Tibial nerve (tissue), 4 donors: ENCODE measurements around the gene ANKRD6. TPM values are rescaled to one million over a fixed set of nuclear protein-coding genes. Genes with fewer than 3 reads are reported as not detected.

Experiments used
- DNase-seq, 2 donors: peaks; one replicate each; pipeline ENCODE4 v3.0.0-alpha.2; 2019; ENCODE audit warnings: low spot score in 2 of 2
- H3K27ac ChIP-seq, 4 donors: fragments of 200-600 bp; sonication (generic) in 3 of 4; one replicate each; pipeline ENCODE4 v1.5.1; 2017 to 2019; ENCODE audit warnings: mild to moderate bottlenecking in 1 of 4
- H3K27me3 ChIP-seq, 2 donors: fragments of 200-600 bp; sonication (generic) in 1 of 2; one replicate each; pipeline versions ENCODE4 v1.5.1 to v1.6.0; 2017 to 2019
- H3K36me3 ChIP-seq, 3 donors: fragments of 200-600 bp; sonication (generic); one replicate each; pipeline ENCODE4 v1.5.1; 2018 to 2019
- H3K4me1 ChIP-seq, 4 donors: fragments of 200-600 bp; sonication (generic) in 3 of 4; one replicate each; pipeline ENCODE4 v1.5.1; 2017 to 2019
- H3K4me3 ChIP-seq, 4 donors: fragments of 200-600 bp; sonication (generic) in 3 of 4; one replicate each; pipeline ENCODE4 v1.5.1; 2017 to 2019; ENCODE audit warnings: mild to moderate bottlenecking in 1 of 4, moderate library complexity in 1 of 4
- H3K9me3 ChIP-seq, 4 donors: fragments of 200-600 bp; sonication (generic) in 3 of 4; one replicate each; pipeline ENCODE4 v1.5.1; 2017 to 2019
- EP300 ChIP-seq, 2 donors: sonication (generic); formaldehyde crosslinking; IDR thresholded peaks; one replicate each; pipeline ENCODE4 v1.6.1; 2017; ENCODE audit warnings: antibody characterized with exemption in 2 of 2, mild to moderate bottlenecking in 1 of 2
- POLR2A ChIP-seq, 2 donors: fragments of 450-650 bp; IDR thresholded peaks; one replicate each; pipeline ENCODE4 v1.6.1; 2017; ENCODE audit warnings: antibody characterized with exemption in 2 of 2, mild to moderate bottlenecking in 2 of 2, moderate library complexity in 2 of 2
- WGBS, 2 donors: methylation state at CpG; one replicate each; pipeline ENCODE4 v1.1.5; 2018; 5-methylcytosine and 5-hydroxymethylcytosine counted together
- total RNA-seq, 4 donors: library from RNA; depleted of rRNA; stranded (reverse); fragments of >200 nt; gene quantifications; one replicate each; pipeline ENCODE4 v1.1.0, GENCODE V29; 2016
- TF ChIP-seq, protein P1 (sequence below), 5 experiments: fragments of 200-600 bp in 3 of 5; fragments of 450-650 bp in 2 of 5; sonication (generic) in 3 of 5; IDR thresholded peaks; one replicate each; pipeline ENCODE4 v1.5.1; 2016 to 2019; ENCODE audit warnings: antibody characterized with exemption in 5 of 5, mild to moderate bottlenecking in 3 of 5, moderate library complexity in 2 of 5

The ANKRD6 gene
- total RNA-seq, 4 donors from 2014 or later, result 10.1 to 22.8 (median 13.0) TPM

DNA sequence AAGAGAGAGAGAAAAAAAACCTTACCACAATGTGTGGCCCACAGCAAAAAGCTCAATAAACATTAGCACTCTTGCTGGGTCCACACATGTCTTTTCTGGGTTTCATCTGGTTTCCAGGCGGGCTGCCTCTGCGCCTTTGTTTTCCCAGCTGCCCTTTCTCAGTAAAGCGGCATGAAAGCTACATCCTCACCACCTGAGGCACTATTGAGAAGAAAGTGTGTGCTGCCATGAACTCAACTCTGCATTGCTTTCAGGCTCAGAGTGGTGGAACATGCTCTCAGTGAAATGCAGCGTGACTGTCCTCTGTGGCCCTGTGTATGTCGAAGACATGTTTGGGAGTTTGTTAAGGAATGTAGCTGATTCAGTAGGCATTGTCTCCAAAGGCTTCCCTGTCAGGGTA, 103.3 kb downstream of the ANKRD6 start:
- TF ChIP-seq POLR2A (IDR thresholded peaks at IDR 0.05), result no peak
- TF ChIP-seq, protein P1, sequence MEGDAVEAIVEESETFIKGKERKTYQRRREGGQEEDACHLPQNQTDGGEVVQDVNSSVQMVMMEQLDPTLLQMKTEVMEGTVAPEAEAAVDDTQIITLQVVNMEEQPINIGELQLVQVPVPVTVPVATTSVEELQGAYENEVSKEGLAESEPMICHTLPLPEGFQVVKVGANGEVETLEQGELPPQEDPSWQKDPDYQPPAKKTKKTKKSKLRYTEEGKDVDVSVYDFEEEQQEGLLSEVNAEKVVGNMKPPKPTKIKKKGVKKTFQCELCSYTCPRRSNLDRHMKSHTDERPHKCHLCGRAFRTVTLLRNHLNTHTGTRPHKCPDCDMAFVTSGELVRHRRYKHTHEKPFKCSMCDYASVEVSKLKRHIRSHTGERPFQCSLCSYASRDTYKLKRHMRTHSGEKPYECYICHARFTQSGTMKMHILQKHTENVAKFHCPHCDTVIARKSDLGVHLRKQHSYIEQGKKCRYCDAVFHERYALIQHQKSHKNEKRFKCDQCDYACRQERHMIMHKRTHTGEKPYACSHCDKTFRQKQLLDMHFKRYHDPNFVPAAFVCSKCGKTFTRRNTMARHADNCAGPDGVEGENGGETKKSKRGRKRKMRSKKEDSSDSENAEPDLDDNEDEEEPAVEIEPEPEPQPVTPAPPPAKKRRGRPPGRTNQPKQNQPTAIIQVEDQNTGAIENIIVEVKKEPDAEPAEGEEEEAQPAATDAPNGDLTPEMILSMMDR (IDR thresholded peaks at IDR 0.05), result no peak
- no peak for TF ChIP-seq EP300 (IDR thresholded peaks at IDR 0.05)
- H3K27ac ChIP-seq, result no peak overlapping the region

DNA sequence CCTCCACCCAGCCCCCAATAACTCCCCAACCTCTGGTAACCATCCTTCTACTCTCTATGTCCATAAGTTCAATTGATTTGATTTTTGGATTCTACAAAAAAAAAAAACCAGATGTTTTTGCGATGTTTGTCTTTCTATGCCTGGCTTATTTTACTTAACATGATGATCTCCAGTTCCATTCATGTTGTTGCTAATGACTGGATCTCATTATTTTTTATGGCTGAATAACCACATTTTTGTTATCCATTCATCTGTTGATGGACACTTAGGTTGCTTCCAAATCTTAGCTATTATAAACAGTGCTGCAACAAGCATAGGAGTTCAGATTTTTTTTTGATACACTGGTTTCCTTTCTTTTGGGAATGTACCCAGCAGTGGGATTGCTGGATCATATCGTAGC, 106.8 kb downstream of the ANKRD6 start:
- no peaks in the 10 kb centered on the region for H3K4me1 ChIP-seq
- DNase-seq, result no peak
- no peak overlapping the region for H3K27ac ChIP-seq
- no peak overlapping the region for H3K4me3 ChIP-seq
- H3K36me3 ChIP-seq, result no peaks in the 10 kb centered on the region
- TF ChIP-seq, protein P1 (IDR thresholded peaks at IDR 0.05), result no peak
- no peak for TF ChIP-seq EP300 (IDR thresholded peaks at IDR 0.05)
- no peak for TF ChIP-seq POLR2A (IDR thresholded peaks at IDR 0.05)
- 74 to 84% methylated on average over 2 of the region's 2 CpGs for WGBS, 2 donors
- H3K9me3 ChIP-seq, result no peaks in the 10 kb centered on the region
- H3K27me3 ChIP-seq, result no peaks in the 10 kb centered on the region

More for the DNA sequence above, 103.3 kb downstream of the ANKRD6 start:
- peak in 1 of 2 donors; percentile 5 for DNase-seq
- Histone ChIP-seq H3K36me3 (no peaks in the 10 kb centered on the region), H3K9me3 (no peaks in the 10 kb centered on the region), H3K27me3 (no peaks in the 10 kb centered on the region), H3K4me3 (no peak overlapping the region), H3K4me1 (no peaks in the 10 kb centered on the region)
- 58 to 77% methylated on average over 5 of the region's 5 CpGs for WGBS, 2 donors

DNA sequence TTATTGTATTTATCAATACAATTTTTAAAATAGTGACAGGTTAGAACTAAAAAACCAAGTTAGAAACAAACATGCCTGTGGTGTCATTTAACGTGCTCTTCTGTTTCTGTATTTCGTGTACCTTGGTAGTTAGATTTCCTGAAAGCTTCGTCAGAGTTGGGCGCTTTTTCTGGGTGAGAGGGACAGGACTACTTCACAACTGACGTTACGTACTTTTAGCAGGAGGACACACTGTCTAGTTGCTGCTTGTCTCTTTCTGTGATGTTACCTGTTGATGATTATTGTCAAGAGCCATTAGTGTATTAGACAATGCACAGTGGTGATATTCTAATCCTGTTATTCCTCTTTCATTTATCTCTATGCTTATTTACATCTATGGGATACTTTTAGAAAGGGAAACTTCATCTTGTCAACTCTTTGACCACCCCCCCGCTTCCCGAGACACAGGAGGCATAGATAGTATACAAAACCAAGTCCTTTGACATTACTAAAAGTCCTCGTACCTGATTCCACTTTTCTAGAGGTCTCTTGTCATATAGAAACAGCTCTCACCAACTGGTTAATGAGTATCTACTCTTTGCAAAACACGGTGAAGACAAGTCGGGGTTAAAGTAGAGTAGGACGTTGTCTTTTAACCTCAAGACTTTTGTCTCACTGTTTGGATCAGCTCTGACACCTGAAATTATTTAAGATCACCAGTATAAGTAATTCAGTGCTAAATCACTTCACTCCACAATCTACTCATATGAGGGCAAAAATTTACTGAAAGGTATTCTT, 109.3 kb downstream of the ANKRD6 start:
- H3K4me1 ChIP-seq, result no peaks in the 10 kb centered on the region
- no peaks in the 10 kb centered on the region for H3K36me3 ChIP-seq
- H3K27ac ChIP-seq, result no peak overlapping the region
- no peak overlapping the region for H3K4me3 ChIP-seq
- TF ChIP-seq POLR2A (IDR thresholded peaks at IDR 0.05) (no peak), EP300 (IDR thresholded peaks at IDR 0.05) (no peak)
- TF ChIP-seq, protein P1 (IDR thresholded peaks at IDR 0.05), result no peak
- no peaks in the 10 kb centered on the region for H3K27me3 ChIP-seq
- no peaks in the 10 kb centered on the region for H3K9me3 ChIP-seq
- WGBS, 2 donors, result 90 to 92% methylated on average over 12 of the region's 12 CpGs
- DNase-seq, result no peak

DNA sequence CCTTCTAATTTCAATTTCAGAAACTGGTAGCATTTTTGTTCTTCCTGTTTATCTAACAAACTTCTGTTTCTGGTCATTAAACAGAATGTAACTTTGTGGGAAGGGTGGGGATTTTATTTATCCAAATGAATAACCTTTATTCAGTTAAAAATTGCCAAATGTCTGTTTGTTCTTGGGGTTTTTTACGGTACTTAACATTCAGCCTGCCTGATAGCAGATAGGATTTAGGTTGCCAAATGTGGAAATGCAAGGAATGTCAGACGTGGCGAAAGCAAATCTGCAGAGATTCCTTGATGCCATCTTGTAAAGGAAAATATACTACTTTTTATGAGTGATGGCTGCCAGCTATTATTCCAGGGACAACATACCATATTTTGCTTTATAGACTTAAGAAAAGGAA, 109.9 kb downstream of the ANKRD6 start:
- 67 to 83% methylated on average over 3 of the region's 3 CpGs for WGBS, 2 donors
- TF ChIP-seq EP300 (IDR thresholded peaks at IDR 0.05), result no peak
- no peak for TF ChIP-seq POLR2A (IDR thresholded peaks at IDR 0.05)
- TF ChIP-seq, protein P1 (IDR thresholded peaks at IDR 0.05), result no peak
- Histone ChIP-seq H3K4me3 (no peak overlapping the region), H3K4me1 (no peaks in the 10 kb centered on the region), H3K27ac (no peak overlapping the region), H3K36me3 (no peaks in the 10 kb centered on the region), H3K9me3 (no peaks in the 10 kb centered on the region), H3K27me3 (no peaks in the 10 kb centered on the region)
- no peak for DNase-seq

DNA sequence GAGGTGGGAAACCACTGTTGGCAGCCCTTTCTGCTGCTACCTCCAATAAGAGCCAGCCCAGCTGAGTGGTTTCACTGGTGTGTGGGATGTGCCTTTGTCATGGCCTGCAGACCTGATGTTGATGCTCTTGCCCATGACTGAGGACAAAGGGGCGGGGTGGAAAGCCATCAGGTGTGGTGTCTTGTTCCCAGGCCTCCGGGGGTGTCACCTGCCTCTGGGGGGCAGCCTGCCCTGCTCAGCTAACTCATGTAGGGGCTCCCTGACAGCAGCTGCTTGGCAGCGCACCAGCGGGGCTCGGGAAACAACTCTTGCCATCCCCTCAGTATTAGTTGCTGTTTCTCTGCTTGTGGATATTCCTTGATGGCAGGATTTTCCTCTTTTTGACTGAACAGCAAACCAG, 114.3 kb downstream of the ANKRD6 start:
- Histone ChIP-seq H3K9me3 (no peaks in the 10 kb centered on the region), H3K27ac (no peak overlapping the region), H3K36me3 (no peaks in the 10 kb centered on the region), H3K27me3 (no peaks in the 10 kb centered on the region), H3K4me3 (no peak overlapping the region), H3K4me1 (no peaks in the 10 kb centered on the region)
- TF ChIP-seq POLR2A (IDR thresholded peaks at IDR 0.05) (no peak), EP300 (IDR thresholded peaks at IDR 0.05) (no peak)
- TF ChIP-seq, protein P1 (IDR thresholded peaks at IDR 0.05), result no peak
- 74 to 84% methylated on average over 5 of the region's 5 CpGs for WGBS, 2 donors
- no peak for DNase-seq
